Mesendoderm (in vitro differentiated cells): Measurements from ENCODE around the gene LEAP2. TPM values are rescaled to one million over a fixed set of nuclear protein-coding genes. Genes with fewer than 3 reads are reported as not detected.

Source experiments
- DNase-seq: peaks from one replicate; pipeline ENCODE4 v3.0.0; 2013
- H2AK5ac ChIP-seq: 2 replicates; pipeline ENCODE4 v1.6.1; 2013; ENCODE audit warnings: low read length, inconsistent platforms
- H2BK120ac ChIP-seq: 2 replicates; pipeline ENCODE4 v1.6.1; 2013; ENCODE audit warnings: low read depth, mild to moderate bottlenecking, low read length, moderate library complexity, mixed read lengths
- H2BK15ac ChIP-seq: replicated peaks from 2 replicates; pipeline ENCODE4 v1.6.1; 2013; ENCODE audit warnings: low read depth, mild to moderate bottlenecking, moderate library complexity
- H2BK5ac ChIP-seq: 2 replicates; pipeline ENCODE4 v1.6.1; 2013; ENCODE audit warnings: low read length, inconsistent platforms
- H3K18ac ChIP-seq: 2 replicates; pipeline ENCODE4 v1.6.1; 2013; ENCODE audit warnings: mild to moderate bottlenecking, low read length, mixed read lengths
- H3K23ac ChIP-seq: one replicate; pipeline ENCODE4 v1.6.1; 2013; ENCODE audit warnings: low read length
- H3K27ac ChIP-seq: 2 replicates; pipeline ENCODE4 v1.5.1; 2013; ENCODE audit warnings: low read depth, mild to moderate bottlenecking, inconsistent platforms, low read length, moderate library complexity
- H3K27me3 ChIP-seq: 2 replicates; pipeline ENCODE4 v1.6.1; 2013; ENCODE audit warnings: low read length, control low read depth, mild to moderate bottlenecking, inconsistent platforms; ENCODE audit not compliant: insufficient read depth, poor library complexity
- H3K36me3 ChIP-seq: 2 replicates; pipeline ENCODE4 v1.6.1; 2013; ENCODE audit warnings: low read length, inconsistent platforms; ENCODE audit not compliant: control insufficient read depth, insufficient read depth
- H3K4ac ChIP-seq: one replicate; pipeline ENCODE4 v1.6.1; 2013; ENCODE audit warnings: low read depth, mild to moderate bottlenecking, low read length, moderate library complexity
- H3K4me1 ChIP-seq: 2 replicates; pipeline ENCODE4 v1.6.1; 2013; ENCODE audit warnings: low read depth, low read length, inconsistent platforms; ENCODE audit not compliant: control insufficient read depth
- H3K4me2 ChIP-seq: 2 replicates; pipeline ENCODE4 v1.6.1; 2013; ENCODE audit warnings: low read length
- H3K4me3 ChIP-seq: 2 replicates; pipeline ENCODE4 v1.5.1; 2013; ENCODE audit warnings: mild to moderate bottlenecking, low read length
- H3K56ac ChIP-seq: one replicate; pipeline ENCODE4 v1.6.1; 2013; ENCODE audit warnings: low read length
- H3K79me1 ChIP-seq: 2 replicates; pipeline ENCODE4 v1.6.1; 2013; ENCODE audit warnings: low read length, inconsistent platforms
- H3K79me2 ChIP-seq: 2 replicates; pipeline ENCODE4 v1.6.1; 2013; ENCODE audit warnings: mild to moderate bottlenecking, low read length; ENCODE audit not compliant: control insufficient read depth, insufficient read depth
- H3K9ac ChIP-seq: 2 replicates; pipeline ENCODE4 v1.6.1; 2013; ENCODE audit warnings: low read length, inconsistent platforms
- H4K5ac ChIP-seq: one replicate; pipeline ENCODE4 v1.6.1; 2013; ENCODE audit warnings: low read length
- H4K8ac ChIP-seq: one replicate; pipeline ENCODE4 v1.6.1; 2013; ENCODE audit warnings: low read depth, mild to moderate bottlenecking, control low read depth, low read length, moderate library complexity
- WGBS: extraction: QIAGEN DNeasy Blood & Tissue Kit; methylation state at CpG from one replicate; pipeline ENCODE4 v1.1.7; 2013; ENCODE audit warnings: low lambda C conversion rate, missing lambda C conversion rate; ENCODE audit not compliant: insufficient coverage; ENCODE audit errors: extremely low coverage; 5-methylcytosine and 5-hydroxymethylcytosine counted together
- small RNA-seq: library from polyadenylated mRNA; stranded (forward); fragments of <200 nt; extraction: miRNeasy Mini kit (QIAGEN cat#:217004); gene quantifications from one replicate; pipeline ENCODE3, GENCODE V24; 2013; ENCODE audit not compliant: insufficient read depth

The LEAP2 gene

GRCh38 chr5:132915681-132916080 is 42.2 kb downstream of the LEAP2 start:
- Histone ChIP-seq H3K36me3 (no peaks in the 10 kb centered on the region), H4K8ac (no peak overlapping the region)

GRCh38 chr5:132916086-132916485 is 42.6 kb downstream of the LEAP2 start:
- H2BK15ac ChIP-seq = no peak overlapping the region

More at GRCh38 chr5:132915681-132916080, 42.2 kb downstream of the LEAP2 start:
- Histone ChIP-seq H3K23ac (no peak overlapping the region), H3K79me2 (no peaks in the 10 kb centered on the region), H2BK5ac (no peak overlapping the region), H4K5ac (no peak overlapping the region), H3K27ac (no peak overlapping the region), H3K9ac (no peak overlapping the region), H3K18ac (no peak overlapping the region), H2BK120ac (no peak overlapping the region), H2AK5ac (no peak overlapping the region), H3K4me2 (no peak overlapping the region), H3K4ac (no peak overlapping the region), H3K56ac (no peak overlapping the region), H3K4me3 (no peak overlapping the region), H3K79me1 (peaks cover 1% of the 10 kb centered on the region), H2BK15ac (no peak overlapping the region), H3K27me3 (no peaks in the 10 kb centered on the region), H3K4me1 (no peaks in the 10 kb centered on the region)
- no CpG with 5 or more reads among the region's 5 CpGs for WGBS
- no peak for DNase-seq

More at GRCh38 chr5:132916086-132916485, 42.6 kb downstream of the LEAP2 start:
- H3K4me3 ChIP-seq = no peak overlapping the region
- no peak overlapping the region for H3K56ac ChIP-seq
- no peak overlapping the region for H3K27ac ChIP-seq
- no peaks in the 10 kb centered on the region for H3K4me1 ChIP-seq
- H3K27me3 ChIP-seq = no peaks in the 10 kb centered on the region
- no peaks in the 10 kb centered on the region for H3K36me3 ChIP-seq
- no peak for DNase-seq
- no peak overlapping the region for H3K18ac ChIP-seq
- no peak overlapping the region for H2BK5ac ChIP-seq
- no peak overlapping the region for H3K4ac ChIP-seq
- no CpG with 5 or more reads among the region's 3 CpGs for WGBS
- H3K4me2 ChIP-seq = no peak overlapping the region
- no peak overlapping the region for H2BK120ac ChIP-seq
- no peak overlapping the region for H4K8ac ChIP-seq
- H3K79me1 ChIP-seq = peaks cover 1% of the 10 kb centered on the region
- H4K5ac ChIP-seq = no peak overlapping the region
- H2AK5ac ChIP-seq = no peak overlapping the region
- no peaks in the 10 kb centered on the region for H3K79me2 ChIP-seq
- no peak overlapping the region for H3K23ac ChIP-seq
- H3K9ac ChIP-seq = no peak overlapping the region

Small RNA genes within 50 kb of the gene (small RNA-seq; reads per million reads assigned to genes)
- not detected for gene RNA5SP192
